Esophagus muscularis mucosa (tissue), 4 donors: ENCODE results near the gene NR2F1-AS1. TPM values are rescaled to one million over a fixed set of nuclear protein-coding genes. Genes with fewer than 3 reads are reported as not detected.
"Not testable (repeated sequence)": the region's sequence is repeated elsewhere in the genome, so short reads cannot be mapped to it uniquely, and the experiment has no call there.

Source experiments
- DNase-seq: peaks from one replicate; pipeline ENCODE4 v3.0.0-alpha.2; 2017; ENCODE audit errors: extremely low spot score
- H3K27ac ChIP-seq, 4 donors: fragments of 200-600 bp; sonication (generic); replicated peaks in 1 of 4; 1 replicate in 3 of 4; 2 replicates in 1 of 4; pipeline ENCODE4 v1.5.1; 2016 to 2019; ENCODE audit warnings: mild to moderate bottlenecking in 1 of 4
- H3K27me3 ChIP-seq, 4 donors: fragments of 200-600 bp; sonication (generic); one replicate each; pipeline versions ENCODE4 v1.5.1 to v1.6.0; 2016 to 2019
- H3K36me3 ChIP-seq, 4 donors: fragments of 200-600 bp; sonication (generic); one replicate each; pipeline ENCODE4 v1.5.1; 2016 to 2019
- H3K4me1 ChIP-seq, 4 donors: fragments of 200-600 bp; sonication (generic); one replicate each; pipeline ENCODE4 v1.5.1; 2016 to 2019
- H3K4me3 ChIP-seq, 4 donors: fragments of 200-600 bp; sonication (generic); 1 replicate in 2 of 4; 2 replicates in 2 of 4; pipeline ENCODE4 v1.5.1; 2016 to 2019; ENCODE audit warnings: mild to moderate bottlenecking in 4 of 4, moderate library complexity in 1 of 4
- H3K9me3 ChIP-seq, 4 donors: fragments of 200-600 bp; sonication (generic); 1 replicate in 3 of 4; 2 replicates in 1 of 4; pipeline ENCODE4 v1.5.1; 2016 to 2019
- CTCF ChIP-seq, 3 experiments: fragments of 200-600 bp in 2 of 3; fragments of 450-650 bp in 1 of 3; sonication (generic) in 2 of 3; IDR thresholded peaks; one replicate each; pipeline ENCODE4 v1.5.1; 2017 to 2019; ENCODE audit warnings: antibody characterized with exemption in 3 of 3, mild to moderate bottlenecking in 2 of 3, moderate library complexity in 1 of 3
- EP300 ChIP-seq: sonication (generic); formaldehyde crosslinking; IDR thresholded peaks from one replicate; pipeline ENCODE4 v1.6.1; 2017; ENCODE audit warnings: antibody characterized with exemption
- POLR2A ChIP-seq: fragments of 450-650 bp; IDR thresholded peaks from one replicate; pipeline ENCODE4 v1.6.1; 2017; ENCODE audit warnings: antibody characterized with exemption, moderate library complexity, mild to moderate bottlenecking, low read depth
- POLR2AphosphoS5 ChIP-seq, 2 donors: sonication (generic); formaldehyde crosslinking; IDR thresholded peaks; one replicate each; pipeline ENCODE4 v1.6.1; 2017; ENCODE audit warnings: antibody characterized with exemption in 2 of 2
- WGBS: methylation state at CpG from one replicate; pipeline ENCODE4 v1.1.5; 2018; 5-methylcytosine and 5-hydroxymethylcytosine counted together
- intact Hi-C: fragments of 100-400 bp; cut with DNase I; formaldehyde crosslinking; loops from one replicate; pipeline ENCODE4 v1.15.1; 2023
- total RNA-seq, 4 donors: library from RNA; depleted of rRNA; stranded (reverse); fragments of >200 nt; gene quantifications; one replicate each; pipeline versions ENCODE4 v1.1.0 to v1.2.1, GENCODE V29; 2016

NR2F1-AS1 gene
- total RNA-seq, 4 donors from 2014 or later: 8.6 to 22.8 (median 9.5) TPM

GRCh38 chr5:93569300-93570160 is 11.5 kb downstream of the NR2F1-AS1 start:
- no peak for DNase-seq
- 63% methylated on average over 13 of the region's 13 CpGs for WGBS
- H3K27ac ChIP-seq: no peak overlapping the region
- H3K4me1 ChIP-seq: peaks cover 14 to 56% (median 36%) of the 10 kb centered on the region in 4 donors
- peaks cover 0 to 4% (median 0%) of the 10 kb centered on the region in 4 donors for H3K36me3 ChIP-seq
- no peaks in the 10 kb centered on the region for H3K9me3 ChIP-seq
- H3K27me3 ChIP-seq: peaks cover 0 to 31% (median 0%) of the 10 kb centered on the region in 4 donors
- no peak for TF ChIP-seq POLR2AphosphoS5 (IDR thresholded peaks at IDR 0.05)
- no peak for TF ChIP-seq EP300
- TF ChIP-seq POLR2A: no peak
- no peak for TF ChIP-seq CTCF (IDR thresholded peaks at IDR 0.05)
- H3K4me3 ChIP-seq: no peak overlapping the region
- intact Hi-C loops: no loop called here

- peaks cover 13 to 41% (median 28%) of the 10 kb centered on the region in 4 donors for H3K4me1 ChIP-seq
- TF ChIP-seq CTCF (IDR thresholded peaks at IDR 0.05) (no peak), POLR2AphosphoS5 (IDR thresholded peaks at IDR 0.05) (no peak), EP300 (no peak), POLR2A (no peak)
- intact Hi-C loops: no loop called here
- H3K27me3 ChIP-seq: peaks cover 0 to 20% (median 0%) of the 10 kb centered on the region in 4 donors
- no peak overlapping the region for H3K27ac ChIP-seq
- WGBS: 72% methylated on average over 1 of the region's 1 CpG
- H3K36me3 ChIP-seq: peaks cover 0 to 4% (median 0%) of the 10 kb centered on the region in 4 donors
- no peaks in the 10 kb centered on the region for H3K9me3 ChIP-seq
- no peak for DNase-seq
- H3K4me3 ChIP-seq: no peak overlapping the region
Measured at GRCh38 chr5:93567424-93567823, 13.6 kb downstream of the NR2F1-AS1 start.

GRCh38 chr5:93566091-93566490 is 14.9 kb downstream of the NR2F1-AS1 start:
- H3K4me1 ChIP-seq: peaks cover 4 to 29% (median 22%) of the 10 kb centered on the region in 4 donors
- H3K4me3 ChIP-seq: no peak overlapping the region
- H3K27me3 ChIP-seq: peaks cover 0 to 12% (median 0%) of the 10 kb centered on the region in 4 donors
- H3K27ac ChIP-seq: no peak overlapping the region
- H3K36me3 ChIP-seq: peaks cover 0 to 4% (median 2%) of the 10 kb centered on the region in 4 donors
- intact Hi-C loops: no loop called here
- TF ChIP-seq EP300 (no peak), POLR2AphosphoS5 (IDR thresholded peaks at IDR 0.05) (no peak), CTCF (IDR thresholded peaks at IDR 0.05) (no peak), POLR2A (no peak)
- no peak for DNase-seq
- H3K9me3 ChIP-seq: no peaks in the 10 kb centered on the region

- intact Hi-C loops: no loop called here
- 98% methylated on average over 2 of the region's 2 CpGs for WGBS
Measured at GRCh38 chr5:93557021-93557604, 23.9 kb downstream of the NR2F1-AS1 start.

GRCh38 chr5:93549594-93549993 is 31.4 kb downstream of the NR2F1-AS1 start:
- H3K27me3 ChIP-seq, DNase-seq, H3K36me3 ChIP-seq, H3K27ac ChIP-seq, H3K9me3 ChIP-seq, intact Hi-C loops, H3K4me3 ChIP-seq: not testable (repeated sequence)
- H3K4me1 ChIP-seq: peaks cover 0 to 12% (median 8%) of the 10 kb centered on the region in 4 donors
- 98% methylated on average over 3 of the region's 3 CpGs for WGBS

More at GRCh38 chr5:93557021-93557604, 23.9 kb downstream of the NR2F1-AS1 start:
- TF ChIP-seq POLR2A: no peak
- no peak for TF ChIP-seq POLR2AphosphoS5 (IDR thresholded peaks at IDR 0.05)
- peaks cover 0 to 10% (median 0%) of the 10 kb centered on the region in 4 donors for H3K36me3 ChIP-seq
- no peak overlapping the region for H3K4me3 ChIP-seq
- H3K4me1 ChIP-seq: no peaks in the 10 kb centered on the region
- DNase-seq: no peak
- no peak overlapping the region for H3K27ac ChIP-seq
- no peaks in the 10 kb centered on the region for H3K9me3 ChIP-seq
- no peaks in the 10 kb centered on the region for H3K27me3 ChIP-seq
